NCI-H146 treated with DMSO at 0.1 percent for 48 hours (cell line): ENCODE measurements around the gene DEDD.
A peak's percentile ranks its signal among the peaks of the same experiment; 100 is the strongest.
"Not testable (repeated sequence)": the region's sequence is repeated elsewhere in the genome, so short reads cannot be mapped to it uniquely, and the experiment has no call there.

Experiments
- DNase-seq: peaks from one replicate; lab custom pipeline; 2025; ENCODE audit not compliant: unreplicated experiment; lab: John Stamatoyannopoulos, UW

DEDD gene

DNA sequence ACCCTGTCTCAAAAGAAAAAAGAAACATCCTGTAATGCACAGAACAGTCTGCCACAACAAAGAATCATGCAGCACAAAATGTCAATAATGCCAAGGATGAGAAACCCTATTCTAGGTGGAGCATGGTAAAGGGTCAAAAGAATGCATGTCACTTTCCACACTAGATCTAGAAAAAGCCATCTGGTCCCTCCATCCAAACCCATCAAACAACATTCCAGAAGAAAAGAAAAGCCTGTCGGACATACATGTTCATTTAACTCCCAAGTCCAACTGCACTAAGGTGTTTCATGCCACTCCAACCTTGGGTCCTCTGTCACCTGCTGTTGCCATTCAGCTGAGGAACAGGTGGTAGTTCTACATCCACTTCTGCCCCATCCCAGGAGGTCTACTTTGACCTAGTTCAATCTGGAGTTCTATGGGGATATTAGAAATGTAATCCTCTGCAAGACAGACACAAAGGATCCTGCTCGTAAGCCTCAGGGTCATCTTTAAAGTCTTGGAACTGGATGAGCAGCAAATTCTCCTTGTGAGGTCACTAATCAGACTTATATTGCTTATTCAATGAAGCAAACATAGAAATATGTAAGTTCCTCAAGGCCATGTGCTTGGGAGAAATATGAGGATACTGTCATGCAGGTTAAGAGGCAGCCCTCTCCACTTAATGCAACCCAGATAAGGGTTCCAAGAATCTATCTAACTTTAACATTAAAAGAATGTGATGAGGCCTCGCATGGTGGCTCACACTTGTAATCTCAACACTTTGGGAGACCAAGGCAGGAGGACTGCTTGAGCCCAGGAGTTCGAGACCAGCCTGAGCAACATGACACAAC is 3.7 kb downstream of the DEDD start:
- no peak for DNase-seq

DNA sequence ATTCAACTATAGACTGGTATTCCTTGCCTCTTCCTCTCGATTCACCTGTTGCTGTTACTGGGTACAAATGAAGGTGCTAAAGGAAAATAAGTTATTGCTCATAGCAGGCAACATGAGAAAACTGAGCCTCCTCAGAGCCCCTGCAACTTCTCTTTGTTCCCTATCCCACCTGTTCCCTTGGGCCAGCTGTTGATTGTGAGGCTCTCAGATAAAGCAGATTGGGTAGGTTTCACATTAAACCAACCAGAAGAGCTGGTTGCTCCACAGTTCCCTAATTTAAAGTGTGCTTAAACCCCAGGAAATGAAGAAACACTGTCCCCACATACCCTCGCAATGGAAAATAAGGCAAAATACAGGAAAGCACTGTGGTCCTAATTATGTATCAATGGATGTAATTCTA is 4.8 kb downstream of the DEDD start:
- no peak for DNase-seq

DNA sequence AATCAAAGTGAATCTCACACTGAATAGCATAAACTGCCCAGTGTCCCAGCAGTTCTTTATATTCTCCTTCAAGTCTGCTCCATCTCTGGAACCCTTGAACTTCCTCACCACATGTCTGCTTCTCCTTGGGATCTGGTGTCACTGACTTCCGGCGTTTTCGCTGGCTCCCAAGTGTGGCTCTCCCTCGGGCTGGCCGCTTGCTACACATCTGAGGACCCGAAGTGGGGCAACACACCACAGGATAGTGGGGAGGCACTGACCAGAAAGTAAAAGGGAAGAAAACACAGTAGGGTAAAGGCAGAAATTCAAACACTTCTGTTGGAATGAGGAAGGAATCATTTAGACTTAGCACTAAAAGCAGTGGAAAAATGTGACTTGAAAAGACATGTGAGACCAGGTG is 9.5 kb downstream of the DEDD start:
- no peak for DNase-seq

DNA sequence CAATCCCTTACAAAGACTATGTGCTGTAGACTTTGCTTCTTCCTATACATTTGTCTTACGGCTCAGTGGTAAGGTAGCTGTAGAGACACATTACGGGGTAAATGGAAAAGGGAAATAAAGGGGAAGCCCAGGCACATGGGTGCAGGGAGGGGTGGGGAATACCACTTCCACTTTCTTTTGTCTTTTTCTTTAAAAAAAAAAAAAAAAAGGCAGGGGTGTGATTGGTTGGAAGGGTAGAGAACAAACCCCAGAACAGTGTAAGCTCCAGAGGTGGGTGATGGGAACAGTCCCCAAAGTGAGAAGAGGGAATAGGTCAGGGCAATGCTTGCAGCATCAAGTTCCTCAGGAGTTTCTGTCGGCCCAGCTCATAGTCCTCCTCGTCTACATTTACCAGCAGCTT is 10.6 kb downstream of the DEDD start:
- DNase-seq = no peak

DNA sequence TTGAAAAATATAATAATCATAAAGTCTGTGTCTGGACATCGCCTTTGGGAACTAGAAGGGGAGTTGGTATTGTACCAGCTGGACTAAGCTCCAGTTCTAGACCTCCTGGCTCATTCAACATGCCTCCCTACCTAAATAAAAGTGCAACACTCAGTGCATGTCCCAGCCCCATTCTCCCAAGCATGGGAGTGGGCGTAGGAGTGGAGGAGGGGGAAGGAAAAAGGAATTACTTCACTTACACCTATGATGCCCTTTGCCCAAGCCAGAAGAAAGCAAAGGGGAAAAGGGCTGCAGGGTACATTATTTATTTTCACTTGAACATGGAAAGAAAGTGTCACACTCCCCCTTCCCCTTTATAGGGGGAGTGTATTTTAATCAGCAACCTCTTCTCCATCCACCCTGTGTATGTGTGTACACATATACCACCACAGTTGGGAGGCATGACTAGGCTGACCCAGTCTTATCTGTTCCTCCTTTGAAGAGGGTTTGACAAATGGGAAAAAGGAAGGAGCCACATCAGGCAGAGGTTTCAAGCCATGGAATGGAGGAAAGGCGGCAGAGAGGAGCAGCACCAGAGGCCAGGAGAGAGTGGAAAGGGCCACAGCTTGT is 11.3 kb downstream of the DEDD start:
- DNase-seq = no peak

DNA sequence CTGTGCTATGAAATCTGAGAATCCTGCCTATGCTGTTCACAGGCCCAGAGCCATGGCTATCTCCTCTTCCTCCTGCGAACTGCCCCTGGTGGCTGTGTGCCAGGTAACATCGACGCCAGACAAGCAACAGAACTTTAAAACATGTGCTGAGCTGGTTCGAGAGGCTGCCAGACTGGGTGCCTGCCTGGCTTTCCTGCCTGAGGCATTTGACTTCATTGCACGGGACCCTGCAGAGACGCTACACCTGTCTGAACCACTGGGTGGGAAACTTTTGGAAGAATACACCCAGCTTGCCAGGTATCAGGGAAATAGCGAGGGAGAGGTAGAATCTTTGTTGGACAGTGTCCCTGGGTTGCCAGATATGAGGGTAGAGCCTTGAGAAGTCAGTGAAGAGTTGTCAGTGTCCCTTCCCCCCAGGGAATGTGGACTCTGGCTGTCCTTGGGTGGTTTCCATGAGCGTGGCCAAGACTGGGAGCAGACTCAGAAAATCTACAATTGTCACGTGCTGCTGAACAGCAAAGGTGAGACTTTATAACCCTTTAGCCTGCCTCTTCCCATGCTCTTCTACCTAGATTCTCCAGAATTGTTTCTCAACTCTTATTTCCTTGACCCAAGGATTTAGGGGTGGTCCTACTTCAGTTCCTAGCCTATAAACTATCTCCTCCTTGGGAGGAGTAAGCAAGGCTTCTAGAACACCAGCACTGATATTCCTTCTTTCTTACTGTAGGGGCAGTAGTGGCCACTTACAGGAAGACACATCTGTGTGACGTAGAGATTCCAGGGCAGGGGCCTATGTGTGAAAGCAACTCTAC is 13.2 kb downstream of the DEDD start:
- no peak for DNase-seq

DNA sequence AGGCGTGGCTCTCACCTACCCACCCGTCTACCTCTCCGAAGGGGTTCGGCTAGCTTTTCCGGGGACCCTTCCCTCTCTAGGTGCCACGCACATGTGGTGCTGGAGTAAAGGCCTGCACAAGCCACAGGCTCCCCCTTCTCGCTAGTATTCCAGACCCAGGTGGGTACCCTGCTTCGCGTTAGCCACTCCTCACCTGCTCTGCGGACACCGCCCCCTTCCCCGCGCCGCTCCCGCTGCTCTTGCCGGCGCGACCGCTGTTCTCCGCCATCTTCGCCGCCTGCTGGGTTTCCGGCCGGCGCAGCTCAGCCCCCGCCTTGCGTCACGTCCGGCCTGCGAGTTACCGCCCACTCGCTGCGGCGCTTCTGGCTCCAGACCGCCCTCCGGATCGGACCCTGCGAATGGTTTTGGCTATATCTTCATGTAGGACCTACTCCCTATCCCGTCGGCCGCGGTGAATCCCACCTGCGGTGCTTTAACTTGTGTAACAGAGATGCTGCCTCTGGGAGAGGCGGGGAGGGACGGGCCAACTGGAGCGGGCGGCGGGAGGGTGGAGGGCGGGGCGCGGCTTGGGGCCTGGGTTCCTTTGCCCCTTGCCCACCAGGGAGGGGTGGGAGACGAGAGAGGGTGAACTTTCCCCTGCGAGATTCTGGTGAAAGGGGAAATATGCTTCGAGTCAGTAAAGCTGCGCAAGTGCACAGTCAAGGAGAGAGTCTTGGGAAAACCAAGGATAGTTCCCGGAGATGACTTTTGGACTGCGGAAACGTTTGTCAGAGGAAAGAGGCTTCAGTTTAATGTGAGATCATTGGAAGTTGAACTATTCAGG is 14.5 kb downstream of the DEDD start, which contains the start of the genes NIT1 and PFDN2:
Gene NIT1 (plus strand): TSS at position 347 of the 823 bp plus-strand sequence. CDS start 72 bp downstream, at position 419.
Gene PFDN2 (minus strand): TSS at position 279 of the 823 bp plus-strand sequence. CDS start 11 bp downstream, at position 268.
- peak; percentile 71 for DNase-seq

DNA sequence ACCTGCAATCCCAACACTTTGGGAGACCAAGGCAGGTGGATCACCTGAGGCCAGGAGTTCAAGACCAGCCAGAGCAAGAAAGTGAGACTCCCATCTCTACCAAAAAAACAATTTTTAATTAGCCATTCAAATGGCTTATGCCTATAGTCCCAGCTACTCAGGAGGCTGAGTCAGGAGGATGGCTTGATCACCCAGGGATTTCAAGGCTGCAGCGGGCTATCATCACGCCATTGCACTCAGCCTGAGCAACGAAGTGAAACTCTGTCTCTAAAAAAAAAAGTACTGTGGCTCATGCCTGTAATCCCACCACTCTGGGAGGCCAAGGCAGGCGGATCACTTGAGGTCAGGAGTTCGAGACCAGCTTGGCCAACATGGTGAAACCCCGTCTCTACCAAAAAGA is 16.5 kb downstream of the DEDD start:
- DNase-seq = not testable (repeated sequence)

DNA sequence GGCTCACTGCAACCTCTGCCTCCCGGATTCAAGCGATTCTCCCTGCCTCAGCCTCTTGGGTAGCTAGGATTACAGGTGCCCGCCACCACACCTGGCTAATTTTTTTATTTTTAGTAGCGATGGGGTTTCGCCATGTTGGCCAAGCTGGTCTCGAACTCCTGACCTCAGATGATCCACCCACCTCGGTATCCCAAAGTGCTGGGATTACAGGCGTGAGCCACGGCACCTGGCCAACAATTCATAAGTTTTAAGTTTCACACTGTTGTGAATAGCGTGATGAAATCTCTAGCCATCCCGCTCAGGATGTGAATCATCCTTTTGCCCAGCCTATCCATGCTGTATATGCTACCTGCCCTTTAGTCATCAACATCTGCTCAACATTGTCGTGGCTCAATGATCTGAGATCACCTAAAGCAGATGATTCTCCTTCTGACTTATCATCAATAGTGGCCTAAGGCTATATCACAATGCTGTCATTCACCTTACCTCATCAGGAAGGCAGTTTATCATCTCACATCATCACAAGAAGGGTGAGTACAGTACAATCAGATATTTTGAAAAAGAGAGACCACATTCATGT is 17.2 kb downstream of the DEDD start:
- DNase-seq = no peak

DNA sequence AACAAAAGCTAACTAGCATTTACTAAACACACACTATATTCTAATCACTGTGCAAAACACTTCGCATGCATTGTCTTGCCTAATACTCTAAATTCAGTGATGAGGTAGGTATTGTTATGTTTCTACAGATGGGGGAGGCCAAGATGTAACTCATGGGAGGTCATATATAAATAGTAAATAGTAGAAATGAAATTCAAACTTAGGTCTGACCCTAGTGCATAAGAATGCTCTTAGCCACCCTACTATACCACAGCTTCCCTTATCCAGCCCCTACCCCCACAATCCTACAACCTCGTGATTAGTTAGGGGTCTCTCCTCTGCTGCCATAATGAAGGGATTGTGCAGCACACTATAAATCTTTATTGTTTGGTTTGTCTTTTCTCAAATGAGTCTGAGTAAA is 17.9 kb downstream of the DEDD start:
- no peak for DNase-seq

DNA sequence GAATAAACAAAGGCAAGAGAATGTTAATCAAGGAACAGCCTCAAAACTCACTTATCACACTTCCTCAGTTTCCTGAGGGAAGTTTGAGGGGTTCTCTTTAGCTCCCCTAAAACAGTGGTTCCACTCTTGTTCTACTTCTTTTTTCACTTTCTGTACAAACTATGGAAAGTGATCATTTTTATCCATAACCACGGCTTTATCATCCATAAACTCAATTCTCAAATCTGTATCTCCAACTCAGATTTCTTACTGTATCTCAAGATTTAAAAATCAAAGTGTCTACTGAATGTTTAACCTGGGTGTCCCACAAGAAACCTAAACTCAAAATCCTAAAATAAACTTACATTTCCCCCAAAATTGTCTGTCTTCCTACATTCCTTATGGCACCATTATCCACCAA is 18.6 kb downstream of the DEDD start:
- no peak for DNase-seq

DNA sequence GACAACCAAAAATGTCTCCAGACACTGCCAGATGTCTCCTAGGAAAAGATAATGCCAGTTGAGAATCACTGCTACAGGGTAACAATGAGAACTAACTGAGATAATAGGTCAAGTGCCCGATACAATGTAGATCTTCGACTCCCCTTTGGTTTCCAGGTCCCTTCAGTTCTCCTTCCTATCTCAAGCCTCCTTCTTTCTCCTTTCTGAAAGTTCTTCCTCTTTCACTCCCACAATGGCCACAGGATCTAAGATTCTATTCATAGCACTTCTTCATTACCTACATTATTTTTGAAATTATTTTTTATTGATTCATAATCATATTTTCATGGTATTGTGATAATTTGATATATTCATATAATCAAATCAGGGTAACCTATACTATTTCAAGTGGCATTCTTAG is 20.9 kb downstream of the DEDD start:
- no peak for DNase-seq

DNA sequence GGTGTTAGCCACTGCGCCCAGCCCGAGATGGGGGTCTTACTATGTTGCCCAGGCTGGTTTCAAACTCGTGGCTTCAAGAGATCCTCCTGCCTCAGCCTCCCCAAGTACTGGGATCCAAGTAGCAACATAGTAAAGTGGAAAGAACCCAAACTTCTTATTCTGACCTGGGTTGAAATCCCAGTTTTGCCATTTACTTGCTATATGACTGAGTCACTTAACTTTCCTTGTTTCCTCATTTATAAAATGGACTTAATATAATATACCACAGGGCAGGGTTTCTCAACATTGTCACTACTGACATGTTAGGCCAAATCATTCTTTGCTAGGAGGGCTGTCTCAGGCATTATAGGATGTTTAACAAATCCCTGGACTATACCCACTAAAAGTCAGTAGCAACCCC is 21.4 kb downstream of the DEDD start:
- no peak for DNase-seq

DNA sequence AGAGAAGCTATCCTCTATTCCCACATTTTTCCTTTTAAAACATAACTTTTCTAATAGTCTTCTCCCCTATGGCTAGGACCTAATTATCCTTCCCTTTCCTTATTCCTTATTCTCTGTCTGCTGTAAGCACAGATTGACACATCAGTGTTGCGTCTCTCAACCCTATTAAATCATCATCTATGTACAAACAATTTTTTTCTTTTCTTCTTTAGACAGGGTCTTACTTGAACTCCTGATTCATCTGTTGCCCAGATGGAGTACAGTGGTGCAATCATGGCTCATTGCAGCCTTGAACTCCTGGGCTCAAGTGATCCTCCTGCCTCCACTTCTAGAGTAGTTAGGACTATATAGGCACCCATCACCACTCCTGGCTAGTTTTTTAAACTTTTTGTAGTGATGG is 26.0 kb downstream of the DEDD start:
- no peak for DNase-seq

DNA sequence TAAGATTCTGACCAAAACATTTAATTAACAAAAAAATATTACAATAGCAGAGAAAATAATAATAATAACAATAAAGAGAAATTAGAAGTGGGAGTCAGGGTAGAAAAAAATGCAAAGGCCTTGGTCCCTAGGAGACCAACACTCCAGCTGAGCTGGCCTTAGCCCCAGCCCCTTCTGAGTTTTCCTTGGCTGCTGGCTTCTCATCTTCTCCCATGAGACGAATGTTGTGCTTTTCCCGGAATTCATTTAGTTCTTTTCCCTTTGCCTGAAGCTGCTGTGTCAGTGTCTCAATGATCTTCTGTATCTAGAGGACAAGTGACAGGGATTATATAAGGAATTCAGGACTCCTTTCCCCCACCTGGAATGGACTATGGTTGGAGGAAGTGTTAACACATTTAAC is 31.9 kb downstream of the DEDD start:
- no peak for DNase-seq

DNA sequence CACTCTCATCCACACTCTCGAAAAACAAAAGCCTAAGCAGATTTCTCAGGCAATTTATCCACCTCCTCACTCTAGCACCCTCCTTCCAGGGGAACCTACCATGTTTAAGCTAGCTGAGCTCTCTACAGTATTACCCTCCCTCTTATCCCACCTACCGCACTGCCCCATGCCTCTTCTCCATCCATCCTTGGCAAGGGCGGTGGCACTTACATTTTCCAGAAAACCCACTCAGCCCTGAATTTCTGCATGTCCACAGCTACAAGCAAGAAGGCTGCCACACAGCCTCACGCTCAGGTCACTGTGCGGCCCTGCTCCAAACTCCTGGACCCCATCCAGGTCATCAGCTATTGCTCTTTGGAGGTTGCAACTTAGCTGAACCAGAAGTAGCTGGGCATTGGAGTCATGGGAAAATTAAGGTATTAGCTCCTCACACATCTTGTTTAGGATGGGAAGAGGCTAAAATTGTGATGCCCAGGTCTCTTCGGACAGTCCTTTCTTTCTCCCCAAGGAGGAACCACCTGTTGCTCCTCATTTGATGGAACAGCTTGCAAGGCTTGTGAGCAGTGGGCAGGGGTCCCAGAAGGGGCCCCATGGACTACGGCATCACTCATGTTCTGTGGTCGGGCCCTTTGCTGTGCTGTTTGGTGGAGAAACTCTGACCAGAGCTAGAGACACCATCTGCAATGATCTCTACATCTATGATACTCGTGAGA is 33.2 kb downstream of the DEDD start:
- DNase-seq = no peak

DNA sequence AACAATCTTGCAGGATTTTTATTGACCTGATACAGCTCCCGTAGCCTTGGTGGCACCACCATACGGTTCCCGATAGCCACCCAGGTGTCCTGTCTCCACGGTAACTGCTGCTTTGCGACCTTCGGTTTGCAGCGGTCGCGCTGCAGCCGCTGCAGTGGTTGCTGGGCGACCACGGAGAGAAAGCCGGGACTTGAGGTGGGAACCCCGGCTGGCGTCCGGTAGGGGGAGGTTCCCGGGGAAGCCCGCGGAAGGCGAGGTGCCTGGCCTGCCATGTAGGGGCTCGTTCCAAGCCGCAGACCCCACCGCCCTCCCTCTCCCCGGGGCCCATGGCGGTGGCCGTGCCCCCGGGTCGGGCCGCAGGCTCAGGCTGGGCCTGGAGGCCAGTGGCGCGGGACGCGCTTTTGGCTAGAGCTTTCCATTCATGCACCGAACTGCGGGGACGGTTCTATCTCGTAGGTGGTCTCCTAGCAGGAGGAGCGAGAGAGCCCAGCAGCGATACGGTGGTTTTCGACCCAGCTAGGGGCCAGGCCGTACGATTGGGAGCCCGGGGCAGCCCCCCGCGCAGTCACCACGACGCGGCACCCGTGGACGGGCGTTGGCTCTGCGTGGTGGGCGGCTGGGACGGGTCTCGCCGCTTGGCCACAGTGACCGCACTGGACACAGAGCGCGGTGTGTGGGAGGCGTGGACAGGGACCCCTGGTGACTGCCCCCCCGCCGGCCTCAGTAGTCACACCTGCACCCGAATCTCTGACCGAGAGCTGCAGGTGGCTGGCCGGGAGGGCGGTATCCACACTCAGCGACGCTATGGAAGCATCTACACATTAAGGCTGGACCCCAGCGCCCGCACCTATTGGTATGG is 34.0 kb downstream of the DEDD start, which contains the start of gene KLHDC9:
Gene KLHDC9 (plus strand): TSS at position 152 of the 859 bp plus-strand sequence. CDS start 175 bp downstream, at position 327.
- DNase-seq = peak; percentile 83

DNA sequence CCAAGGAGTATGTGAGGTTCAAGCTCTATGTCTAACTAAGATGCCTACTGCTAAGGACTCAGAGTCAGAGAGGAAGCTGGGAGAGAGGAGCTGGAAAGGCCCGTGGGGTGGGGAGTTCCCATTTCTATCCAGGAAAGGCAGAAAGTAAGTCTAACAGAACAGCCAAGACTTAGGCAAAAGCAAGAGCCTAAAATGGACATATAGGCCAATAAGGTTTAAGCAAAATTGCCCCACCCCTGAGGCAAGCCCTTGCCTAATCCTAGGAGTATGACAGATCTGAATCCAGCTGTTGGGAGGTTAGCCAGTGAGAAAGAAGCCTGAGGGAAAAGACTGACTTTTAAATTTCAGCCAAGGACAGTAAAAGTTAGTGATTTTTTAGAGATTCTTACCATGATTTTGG is 35.9 kb downstream of the DEDD start:
- DNase-seq = no peak

DNA sequence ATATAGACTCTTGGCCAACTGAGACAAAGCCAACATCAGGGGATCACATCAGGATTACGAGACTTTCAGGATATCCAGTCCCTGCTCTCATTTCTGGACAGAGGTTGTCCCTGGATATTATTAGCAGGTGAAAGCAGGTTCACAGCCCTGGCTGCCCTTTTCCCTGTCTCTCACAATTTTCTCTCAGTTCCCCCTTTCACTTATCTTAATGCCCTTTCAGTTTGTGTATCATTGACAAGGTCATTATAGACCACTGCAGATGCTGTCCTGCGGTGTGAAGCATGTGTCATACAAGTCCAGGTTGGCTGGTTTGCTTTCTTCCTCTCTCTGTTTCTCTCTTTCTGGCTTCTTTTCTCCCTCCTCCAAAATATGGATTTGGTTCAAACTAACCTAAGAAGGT is 36.5 kb downstream of the DEDD start:
- DNase-seq = no peak
